K562 (cell line): ENCODE results near the gene HMCN1. TPM values are rescaled to one million over a fixed set of nuclear protein-coding genes. Genes with fewer than 3 reads are reported as not detected.

ENCODE experiments used
- CBFA2T2 ChIP-seq: fragments of 450-650 bp; conservative IDR thresholded peaks from 2 replicates; pipeline ENCODE4 v1.6.1; 2017; ENCODE audit warnings: mild to moderate bottlenecking
- polyA plus RNA-seq, 8 experiments: library from polyadenylated mRNA; depleted of rRNA in 4 of 8; stranded (reverse) in 5 of 8; unstranded in 3 of 8; fragments of >200 nt; fragmentation: Nextera tagmentation in 2 of 8; fragmentation: Illumina TruSeq in 1 of 8; extraction: Ambion mirVana in 2 of 8; extraction: Trizol in 1 of 8; gene quantifications; 2 replicates each; pipeline versions ENCODE4 v1.2.1 to v1.2.3, GENCODE V29; 2011 to 2014; ENCODE audit warnings: inconsistent platforms in 1 of 8, missing spikeins in 1 of 8
- total RNA-seq, 7 experiments: library from RNA; depleted of rRNA in 6 of 7; stranded (reverse); fragments of >200 nt in 6 of 7; fragmentation: Illumina TruSeq in 2 of 7; extraction: Trizol in 2 of 7; gene quantifications; 2 replicates each; pipeline versions ENCODE4 v1.2.1 to v1.2.3, GENCODE V29; 2011 to 2021; ENCODE audit warnings: low replicate concordance in 1 of 7
- TF ChIP-seq, protein P1 (sequence below), 2 experiments: fragments of 450-650 bp in 1 of 2; sonication (generic) in 1 of 2; formaldehyde crosslinking in 1 of 2; IDR thresholded peaks; 2 replicates each; pipeline versions ENCODE4 v1.7.1 to v1.9.0; 2016 to 2022; ENCODE audit warnings: inconsistent platforms in 1 of 2, mild to moderate bottlenecking in 1 of 2, missing genetic modification reagents in 1 of 2
- TF ChIP-seq, protein P2 (sequence below), 2 experiments: fragments of 250-450 bp in 1 of 2; fragments of 450-650 bp in 1 of 2; sonication (Bioruptor Pico) in 1 of 2; IDR thresholded peaks; 2 replicates each; pipeline versions ENCODE4 v1.6.1 to v1.8.0; 2016 to 2021; ENCODE audit warnings: mild to moderate bottlenecking in 2 of 2, moderate library complexity in 2 of 2, missing compliant biosample characterization in 1 of 2, missing genetic modification characterization in 1 of 2

Gene HMCN1
- total and polyA plus RNA-seq, 9 of the 15 experiments (the other 6 are each of a cell fraction or from before 2014, with no cell fraction given): 0.07 to 0.36 (median 0.21) TPM

DNA sequence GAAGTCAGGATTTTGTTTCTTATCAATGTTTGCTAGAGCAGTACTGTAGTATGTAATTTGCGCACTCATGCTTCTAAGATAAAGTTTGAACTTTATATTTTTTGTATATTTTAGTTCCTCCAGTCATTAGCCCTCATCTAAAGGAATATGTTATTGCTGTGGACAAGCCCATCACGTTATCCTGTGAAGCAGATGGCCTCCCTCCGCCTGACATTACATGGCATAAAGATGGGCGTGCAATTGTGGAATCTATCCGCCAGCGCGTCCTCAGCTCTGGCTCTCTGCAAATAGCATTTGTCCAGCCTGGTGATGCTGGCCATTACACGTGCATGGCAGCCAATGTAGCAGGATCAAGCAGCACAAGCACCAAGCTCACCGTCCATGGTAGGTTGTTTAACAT lies 388.6 kb downstream of the HMCN1 start (continued):
- TF ChIP-seq, protein P1, sequence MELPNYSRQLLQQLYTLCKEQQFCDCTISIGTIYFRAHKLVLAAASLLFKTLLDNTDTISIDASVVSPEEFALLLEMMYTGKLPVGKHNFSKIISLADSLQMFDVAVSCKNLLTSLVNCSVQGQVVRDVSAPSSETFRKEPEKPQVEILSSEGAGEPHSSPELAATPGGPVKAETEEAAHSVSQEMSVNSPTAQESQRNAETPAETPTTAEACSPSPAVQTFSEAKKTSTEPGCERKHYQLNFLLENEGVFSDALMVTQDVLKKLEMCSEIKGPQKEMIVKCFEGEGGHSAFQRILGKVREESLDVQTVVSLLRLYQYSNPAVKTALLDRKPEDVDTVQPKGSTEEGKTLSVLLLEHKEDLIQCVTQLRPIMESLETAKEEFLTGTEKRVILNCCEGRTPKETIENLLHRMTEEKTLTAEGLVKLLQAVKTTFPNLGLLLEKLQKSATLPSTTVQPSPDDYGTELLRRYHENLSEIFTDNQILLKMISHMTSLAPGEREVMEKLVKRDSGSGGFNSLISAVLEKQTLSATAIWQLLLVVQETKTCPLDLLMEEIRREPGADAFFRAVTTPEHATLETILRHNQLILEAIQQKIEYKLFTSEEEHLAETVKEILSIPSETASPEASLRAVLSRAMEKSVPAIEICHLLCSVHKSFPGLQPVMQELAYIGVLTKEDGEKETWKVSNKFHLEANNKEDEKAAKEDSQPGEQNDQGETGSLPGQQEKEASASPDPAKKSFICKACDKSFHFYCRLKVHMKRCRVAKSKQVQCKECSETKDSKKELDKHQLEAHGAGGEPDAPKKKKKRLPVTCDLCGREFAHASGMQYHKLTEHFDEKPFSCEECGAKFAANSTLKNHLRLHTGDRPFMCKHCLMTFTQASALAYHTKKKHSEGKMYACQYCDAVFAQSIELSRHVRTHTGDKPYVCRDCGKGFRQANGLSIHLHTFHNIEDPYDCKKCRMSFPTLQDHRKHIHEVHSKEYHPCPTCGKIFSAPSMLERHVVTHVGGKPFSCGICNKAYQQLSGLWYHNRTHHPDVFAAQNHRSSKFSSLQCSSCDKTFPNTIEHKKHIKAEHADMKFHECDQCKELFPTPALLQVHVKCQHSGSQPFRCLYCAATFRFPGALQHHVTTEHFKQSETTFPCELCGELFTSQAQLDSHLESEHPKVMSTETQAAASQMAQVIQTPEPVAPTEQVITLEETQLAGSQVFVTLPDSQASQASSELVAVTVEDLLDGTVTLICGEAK (IDR thresholded peaks at IDR 0.05): peak; percentile 11; the same call in 1 of the 2 replicates
- TF ChIP-seq, protein P1 (CRISPR knock-in tag; IDR thresholded peaks at IDR 0.05): no peak
- peak; percentile 66 for TF ChIP-seq CBFA2T2
- TF ChIP-seq, protein P2, sequence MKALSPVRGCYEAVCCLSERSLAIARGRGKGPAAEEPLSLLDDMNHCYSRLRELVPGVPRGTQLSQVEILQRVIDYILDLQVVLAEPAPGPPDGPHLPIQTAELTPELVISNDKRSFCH (CRISPR knock-in tag; IDR thresholded peaks at IDR 0.05): no peak
- TF ChIP-seq, protein P2 (tag; IDR thresholded peaks at IDR 0.05): peak; percentile 89
